ENCODE results near the gene MLIP. TPM values are rescaled to one million over a fixed set of nuclear protein-coding genes. Genes with fewer than 3 reads are reported as not detected.

The MLIP gene
- total and polyA plus RNA-seq, 2 of the 13 experiments (the other 11 are each of a cell fraction or from before 2014, with no cell fraction given): 0.08 to 0.33 TPM

- TF ChIP-seq ZNF441 (CRISPR knock-in tag; IDR thresholded peaks at IDR 0.05; ENCODE audit: borderline replicate concordance) (no peak), ZNF337 (CRISPR knock-in tag; IDR thresholded peaks at IDR 0.05; ENCODE audit: borderline replicate concordance, low read depth) (no peak), MNT (IDR thresholded peaks at IDR 0.05) (no peak), ZNF83 (CRISPR knock-in tag; IDR thresholded peaks at IDR 0.05; ENCODE audit: borderline replicate concordance) (no peak), AHR (CRISPR knock-in tag; IDR thresholded peaks at IDR 0.05) (no peak), WIZ (CRISPR knock-in tag; IDR thresholded peaks at IDR 0.05) (no peak), HMGXB3 (CRISPR knock-in tag; IDR thresholded peaks at IDR 0.05; ENCODE audit: borderline replicate concordance) (no peak)
Observed at GRCh38 chr6:54140811-54141210, 29.6 kb downstream of the MLIP start (continued).
